ENCODE measurements around the gene SMIM5. TPM values are rescaled to one million over a fixed set of nuclear protein-coding genes. Genes with fewer than 3 reads are reported as not detected.

The SMIM5 gene
- polyA plus RNA-seq, 3 donors: 3.7 to 5.4 (median 4.3) TPM

DNA sequence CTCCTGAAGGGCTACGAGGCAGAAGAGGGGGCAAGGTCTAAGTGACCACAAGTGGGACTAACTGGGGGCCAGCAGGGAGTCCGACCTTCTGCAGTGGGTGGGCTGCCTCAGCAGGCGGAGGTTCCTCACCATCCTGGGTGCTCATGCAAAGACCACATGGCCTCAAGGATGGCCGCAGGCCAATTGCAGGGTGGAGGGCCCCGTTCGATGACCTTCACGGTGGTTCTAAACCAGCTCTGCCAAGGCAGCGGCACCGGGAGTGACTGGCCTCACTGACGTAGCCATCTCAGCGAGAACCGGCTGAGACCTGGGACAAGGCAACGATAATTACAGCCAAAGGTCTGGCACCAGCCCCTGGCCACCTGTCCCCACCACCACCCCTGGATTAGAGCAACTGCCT is 5.7 kb downstream of the SMIM5 start:
- no peak for DNase-seq (ENCODE audit: low read depth in 3 of 3, low spot score in 2 of 3)

DNA sequence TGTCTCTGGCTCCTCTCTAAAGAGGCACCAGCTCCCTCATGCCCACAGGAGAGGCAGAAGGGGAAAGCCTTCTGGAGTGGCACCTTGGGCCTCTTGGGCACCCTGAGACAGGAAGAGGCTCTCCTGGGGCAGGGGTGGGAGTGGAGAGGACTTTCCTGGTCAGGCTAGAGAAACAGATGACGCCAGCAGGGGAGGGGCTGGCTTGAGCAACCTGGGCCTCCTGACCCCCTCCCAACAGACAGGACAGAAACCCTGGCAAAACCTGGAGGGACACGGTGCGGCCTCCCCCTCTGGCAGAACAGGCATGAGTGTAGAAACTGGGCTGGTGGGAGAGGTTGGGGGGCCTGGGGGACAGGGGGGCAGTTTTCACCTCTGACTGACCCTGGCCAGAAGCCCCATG is 6.1 kb downstream of the SMIM5 start:
- DNase-seq (ENCODE audit: low read depth in 3 of 3, low spot score in 2 of 3): no peak

DNA sequence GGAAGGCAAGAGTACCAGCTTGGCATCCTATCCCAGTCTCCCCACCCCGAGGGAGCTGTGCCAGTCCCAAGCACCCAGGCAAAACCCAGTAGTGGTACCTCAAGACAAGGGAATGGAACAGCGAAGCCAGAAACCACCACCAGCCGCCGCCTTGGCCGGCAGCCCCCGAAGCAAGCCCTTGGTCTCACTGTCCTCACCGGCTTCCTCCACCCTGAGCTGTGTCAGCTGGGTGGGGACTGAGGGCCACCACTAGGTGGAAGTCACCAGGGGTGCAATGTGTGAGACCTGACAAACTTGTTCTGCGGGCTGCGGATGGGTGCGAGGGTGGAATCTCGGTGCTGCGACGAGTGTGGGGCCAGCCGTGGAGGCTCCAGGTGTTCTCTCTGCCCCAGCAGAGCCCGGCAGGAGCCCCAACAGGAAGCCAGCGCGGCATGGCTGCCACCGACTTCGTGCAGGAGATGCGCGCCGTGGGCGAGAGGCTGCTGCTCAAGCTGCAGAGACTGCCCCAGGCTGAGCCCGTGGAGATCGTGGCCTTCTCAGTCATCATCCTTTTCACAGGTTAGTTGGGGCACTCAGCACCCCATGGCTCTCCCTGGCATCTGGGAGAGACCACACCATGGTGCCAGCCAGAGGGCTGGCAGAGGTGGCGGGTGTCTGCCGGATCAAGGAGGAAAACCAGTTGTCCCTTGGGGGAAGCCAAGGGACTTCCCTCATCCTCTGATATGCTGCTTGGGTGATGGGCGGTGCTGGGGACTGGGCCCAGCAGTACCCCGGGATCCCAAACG is 6.7 kb downstream of the SMIM5 start:
- DNase-seq (ENCODE audit: low read depth in 3 of 3, low spot score in 2 of 3): no peak

DNA sequence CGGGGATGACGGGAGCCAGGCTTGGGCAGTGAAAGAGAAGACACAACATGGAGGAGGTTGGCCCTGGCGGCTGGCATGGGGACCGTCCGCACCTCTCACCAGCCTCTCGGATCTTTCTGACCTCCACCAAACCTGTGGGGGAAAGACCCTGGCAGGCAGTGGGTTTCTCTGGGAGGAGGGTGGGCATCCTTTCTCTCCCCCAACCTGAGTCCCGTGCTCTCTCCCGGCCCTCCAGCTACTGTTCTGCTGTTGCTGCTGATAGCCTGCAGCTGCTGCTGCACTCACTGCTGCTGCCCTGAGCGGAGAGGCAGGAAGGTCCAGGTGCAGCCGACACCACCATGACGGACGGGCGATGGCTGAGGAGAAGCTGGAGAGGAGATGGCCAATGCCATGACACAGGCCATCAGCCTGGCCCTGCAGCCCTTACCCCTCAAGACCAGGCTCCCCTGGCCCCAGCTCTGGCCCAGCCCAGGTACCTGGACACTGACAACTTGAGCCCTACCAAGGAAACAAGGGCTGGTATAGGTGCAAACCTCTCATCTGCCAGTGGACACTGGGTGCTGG is 7.4 kb downstream of the SMIM5 start:
- DNase-seq (ENCODE audit: low read depth in 3 of 3, low spot score in 2 of 3): no peak

DNA sequence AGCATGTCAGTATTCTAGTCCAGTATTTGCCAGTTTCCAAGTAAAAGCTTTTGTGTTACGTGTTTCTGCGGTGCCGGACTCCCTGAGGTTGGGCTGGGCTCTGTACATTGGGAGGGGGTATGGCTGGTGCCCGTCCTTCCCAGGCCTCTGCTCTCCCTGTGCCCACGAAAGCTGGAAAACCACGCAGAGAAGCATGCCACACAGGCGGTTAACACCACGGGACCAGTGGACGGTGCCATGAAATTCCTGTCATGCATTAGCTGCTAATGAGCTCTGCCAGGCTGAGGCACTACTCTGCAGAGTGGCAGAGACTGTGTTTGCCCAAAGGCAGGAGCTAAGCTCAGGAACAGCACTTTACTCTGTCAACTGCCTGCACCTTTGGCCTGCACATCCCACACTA is 8.1 kb downstream of the SMIM5 start:
- no peak for DNase-seq (ENCODE audit: low read depth in 3 of 3, low spot score in 2 of 3)

DNA sequence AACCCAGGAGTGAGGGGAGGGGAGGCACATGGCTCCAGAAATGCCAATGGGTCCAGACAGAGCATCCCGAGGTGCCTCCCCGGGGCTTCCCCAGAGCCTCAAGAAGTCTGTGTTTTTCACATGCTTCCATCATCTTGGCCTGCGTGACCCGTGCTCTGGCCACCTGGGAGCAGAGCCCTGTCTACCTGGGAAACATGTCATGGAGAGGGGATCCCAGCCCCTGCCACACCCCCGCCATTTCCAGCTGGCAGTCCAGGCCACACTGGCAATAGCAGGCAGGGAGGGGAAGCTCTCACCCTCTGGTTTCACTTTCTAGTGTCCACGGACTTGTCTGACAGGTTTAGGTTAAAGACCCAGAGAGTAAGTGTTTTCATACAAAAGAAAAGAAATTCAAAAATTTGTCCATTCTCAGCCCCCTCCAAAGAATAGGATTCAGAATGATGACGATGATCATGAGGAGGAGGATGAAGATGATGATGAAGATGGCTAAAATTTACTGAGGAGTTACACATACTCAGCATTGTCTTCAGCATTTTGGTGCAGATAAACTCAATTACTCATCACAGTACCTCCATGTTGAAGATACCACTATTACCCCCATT is 9.0 kb downstream of the SMIM5 start:
- no peak for DNase-seq (ENCODE audit: low read depth in 3 of 3, low spot score in 2 of 3)

DNA sequence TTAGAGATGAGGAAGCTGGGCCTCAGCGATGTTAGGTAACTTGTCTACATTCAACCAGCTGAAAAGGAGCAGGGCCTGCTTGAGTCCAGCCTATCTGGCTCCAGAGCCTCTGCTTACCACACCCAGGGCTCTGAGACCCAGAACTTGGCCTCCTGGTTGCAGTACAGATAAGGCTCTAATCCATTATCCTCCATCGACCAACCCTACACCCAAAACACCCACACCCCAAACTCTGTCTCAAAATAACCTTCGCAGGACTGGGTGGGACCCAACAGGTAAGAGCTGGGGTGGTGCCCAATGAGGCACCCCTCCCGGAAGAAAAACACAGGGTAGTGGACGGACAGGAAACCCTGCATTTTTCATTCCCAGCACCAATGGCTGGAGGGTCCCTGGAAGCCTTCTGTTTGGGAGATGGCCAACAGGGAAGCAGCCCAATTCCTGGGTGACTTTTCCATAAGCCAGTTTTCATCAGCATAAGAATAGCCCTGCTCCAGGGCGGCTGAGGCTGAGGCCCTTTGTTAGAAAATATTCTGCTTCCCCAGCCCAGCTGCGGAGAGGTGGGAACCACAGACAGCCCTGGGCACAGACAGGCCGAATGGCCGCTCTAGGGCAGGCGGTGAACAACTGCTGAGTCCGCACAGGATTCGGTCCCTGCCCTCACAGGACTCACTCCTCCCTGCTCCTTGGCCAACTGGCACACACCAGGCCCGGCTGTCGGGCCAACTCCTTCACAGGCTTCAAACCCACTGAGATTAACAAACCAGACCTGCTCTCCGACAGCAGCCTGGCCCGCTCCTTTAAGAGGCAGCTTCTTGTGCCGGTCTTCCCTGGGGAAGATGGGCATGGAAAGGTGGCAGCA is 9.8 kb downstream of the SMIM5 start:
- no peak for DNase-seq (ENCODE audit: low read depth in 3 of 3, low spot score in 2 of 3)

DNA sequence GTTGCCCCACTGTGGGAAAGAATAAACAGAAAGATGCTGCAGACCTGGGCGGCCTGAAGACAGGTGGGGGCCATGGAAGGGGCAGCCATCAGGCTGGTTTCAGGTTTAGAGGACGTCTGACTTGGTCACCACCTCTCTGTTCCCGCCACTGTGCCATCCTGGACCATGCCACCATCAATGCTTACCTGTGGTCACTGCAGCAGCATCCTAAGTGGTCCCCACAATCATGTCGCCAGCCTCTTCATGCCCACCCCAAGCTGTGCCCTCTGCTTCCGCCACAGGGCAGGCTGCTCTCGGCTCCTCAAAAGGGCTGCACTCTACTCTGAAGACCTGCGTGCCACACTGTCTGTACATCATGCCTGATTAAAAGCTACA is 10.4 kb downstream of the SMIM5 start:
- DNase-seq (ENCODE audit: low read depth in 3 of 3, low spot score in 2 of 3): no peak

DNA sequence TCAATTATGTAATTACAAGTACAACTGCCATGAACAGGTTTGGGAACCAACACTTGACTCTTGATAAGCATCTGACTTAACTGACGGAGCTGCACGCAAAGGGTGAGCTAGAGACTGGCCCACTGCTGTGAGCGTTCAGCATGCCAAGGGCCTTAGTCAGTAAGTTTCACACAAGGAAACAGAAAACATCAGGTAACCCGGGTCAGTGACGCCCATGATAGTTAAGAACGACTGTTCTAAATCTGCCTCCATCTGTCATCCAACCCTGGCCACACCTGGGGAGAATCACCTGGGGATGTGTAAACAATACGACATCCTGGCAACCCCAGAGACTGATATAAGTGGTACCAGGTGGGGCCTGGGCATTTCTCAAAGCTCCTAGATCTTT is 12.3 kb downstream of the SMIM5 start:
- no peak for DNase-seq (ENCODE audit: low read depth in 3 of 3, low spot score in 2 of 3)

DNA sequence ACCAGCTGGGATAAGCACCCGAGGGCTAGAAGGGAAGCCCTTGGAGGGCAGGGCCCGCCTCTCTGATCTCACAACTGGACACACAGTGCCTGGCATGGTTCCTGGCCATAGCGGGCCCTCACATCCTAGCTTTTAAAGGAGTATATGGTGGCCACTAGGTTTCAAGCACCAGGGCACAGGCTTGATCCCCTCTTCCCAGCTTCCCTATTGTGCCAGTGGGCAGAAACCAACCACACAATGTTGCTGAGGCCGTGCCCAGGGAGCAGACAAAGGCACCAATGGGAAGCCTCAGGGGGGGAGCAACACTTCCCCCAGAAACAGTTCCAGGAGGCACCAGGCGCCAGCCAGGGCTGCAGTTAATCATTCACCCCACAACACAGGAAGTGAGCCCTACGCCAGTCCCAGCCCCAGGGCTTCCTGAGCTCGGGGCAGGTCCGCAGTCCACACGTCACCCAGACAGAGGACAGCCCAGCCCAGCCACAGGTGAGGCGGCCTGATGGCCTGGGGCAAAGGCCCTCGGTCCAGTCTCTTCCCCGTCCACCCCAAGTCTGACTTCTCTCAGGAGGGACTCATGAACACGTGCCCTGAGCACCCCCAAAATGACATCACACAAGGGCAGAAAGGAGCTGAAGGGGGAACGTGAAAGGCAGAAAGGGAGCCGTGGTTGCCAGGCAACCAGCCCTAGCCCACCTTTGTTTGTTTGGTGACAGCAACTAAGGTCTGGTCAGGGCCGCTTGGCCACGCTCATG is 12.8 kb downstream of the SMIM5 start:
- DNase-seq (ENCODE audit: low read depth in 3 of 3, low spot score in 2 of 3): peak in 1 of 3 donors; percentile 49

DNA sequence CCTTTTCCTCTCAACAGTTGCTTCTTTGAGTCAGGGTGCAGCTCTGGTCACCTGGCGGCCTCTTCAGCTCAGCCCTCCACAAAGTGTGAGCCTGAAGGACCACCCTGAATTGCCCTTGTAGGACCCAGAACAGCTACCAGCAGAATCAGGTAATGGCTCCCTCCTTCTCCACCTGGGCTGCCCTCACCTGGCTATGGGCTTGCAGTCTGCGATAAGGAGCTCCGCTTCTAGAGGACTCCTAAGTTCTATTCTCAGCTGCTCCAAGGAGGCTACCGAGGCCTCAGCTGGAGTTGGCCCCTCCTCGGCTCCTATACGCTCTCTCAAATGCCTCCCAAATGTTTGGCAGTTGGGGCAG is 13.4 kb downstream of the SMIM5 start:
- DNase-seq (ENCODE audit: low read depth in 3 of 3, low spot score in 2 of 3): no peak

DNA sequence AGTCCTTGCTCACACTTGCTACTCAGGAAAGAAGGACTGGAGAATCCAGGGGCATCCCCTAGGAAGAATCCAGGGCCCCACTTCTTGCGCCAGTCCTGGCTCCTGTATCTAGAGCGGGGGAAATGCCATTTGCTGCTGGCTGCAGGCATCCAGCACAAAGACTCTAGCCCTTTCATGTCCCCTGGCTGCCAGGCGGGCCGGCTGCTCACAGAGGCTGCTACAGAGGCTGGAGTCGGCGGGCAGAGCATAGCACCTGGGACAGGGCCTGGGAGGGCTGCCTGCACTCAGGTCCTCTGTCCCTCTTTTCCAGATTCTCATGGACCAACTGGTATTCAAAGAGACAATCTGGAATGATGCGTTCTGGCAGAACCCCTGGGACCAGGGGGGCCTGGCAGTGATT is 13.8 kb downstream of the SMIM5 start:
- no peak for DNase-seq (ENCODE audit: low read depth in 3 of 3, low spot score in 2 of 3)

DNA sequence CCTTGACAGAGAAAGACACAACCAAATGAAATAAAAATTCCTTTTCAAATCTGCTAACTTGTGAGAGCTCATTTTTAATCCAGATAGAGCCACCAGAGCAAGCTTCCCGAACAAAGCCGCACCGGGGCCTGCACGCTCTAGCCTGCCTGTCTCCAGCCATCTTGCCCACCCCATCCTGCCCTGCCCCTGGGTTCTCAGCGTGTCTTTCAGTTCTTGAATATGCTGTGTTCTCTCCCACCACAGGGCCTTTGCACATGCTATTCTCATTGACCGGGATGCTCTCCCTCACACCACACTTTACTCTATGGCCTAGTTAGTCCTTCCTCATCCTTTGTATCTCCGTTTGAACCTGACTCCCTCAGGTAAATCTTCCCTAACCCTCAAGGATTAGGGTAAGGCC is 14.7 kb downstream of the SMIM5 start:
- no peak for DNase-seq (ENCODE audit: low read depth in 3 of 3, low spot score in 2 of 3)

DNA sequence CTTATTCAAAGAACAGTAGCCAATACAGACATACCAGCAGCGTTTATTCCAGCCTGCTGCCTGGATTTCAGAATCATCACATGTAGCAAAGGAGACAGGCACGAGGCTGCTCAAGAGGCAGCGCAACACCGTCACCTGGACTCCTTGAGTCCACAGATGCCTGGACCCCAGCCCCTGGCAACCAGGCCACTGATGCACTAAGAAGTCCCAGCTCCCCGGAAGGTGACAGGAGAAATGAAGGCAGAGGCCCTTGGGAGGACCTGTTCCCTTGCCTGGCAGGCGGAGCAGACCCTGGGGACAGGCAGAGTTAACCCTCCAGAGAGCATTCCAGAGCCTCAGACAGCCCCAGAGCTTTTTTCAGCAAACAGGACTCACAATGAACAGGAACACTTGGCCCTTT is 16.5 kb downstream of the SMIM5 start:
- DNase-seq (ENCODE audit: low read depth in 3 of 3, low spot score in 2 of 3): no peak

DNA sequence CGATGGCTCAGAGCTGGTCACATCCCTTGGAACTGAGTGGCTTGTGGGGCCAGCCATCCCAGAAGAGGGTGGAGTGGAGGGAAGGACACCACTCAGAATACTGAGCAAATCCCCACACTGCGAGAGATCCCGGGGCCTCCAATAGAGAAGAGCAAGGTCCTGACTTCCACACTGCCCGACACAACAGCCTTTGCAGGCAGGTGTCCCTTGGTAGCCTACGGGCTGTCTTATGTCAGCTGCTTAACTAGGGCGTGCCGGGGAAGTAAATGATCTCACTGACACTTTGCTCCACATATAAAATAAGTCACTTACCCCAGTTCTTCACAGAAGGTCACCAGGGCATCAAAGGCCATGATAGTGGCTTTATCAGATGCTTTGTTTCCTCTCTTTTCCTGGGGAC is 17.6 kb downstream of the SMIM5 start:
- no peak for DNase-seq (ENCODE audit: low read depth in 3 of 3, low spot score in 2 of 3)

DNA sequence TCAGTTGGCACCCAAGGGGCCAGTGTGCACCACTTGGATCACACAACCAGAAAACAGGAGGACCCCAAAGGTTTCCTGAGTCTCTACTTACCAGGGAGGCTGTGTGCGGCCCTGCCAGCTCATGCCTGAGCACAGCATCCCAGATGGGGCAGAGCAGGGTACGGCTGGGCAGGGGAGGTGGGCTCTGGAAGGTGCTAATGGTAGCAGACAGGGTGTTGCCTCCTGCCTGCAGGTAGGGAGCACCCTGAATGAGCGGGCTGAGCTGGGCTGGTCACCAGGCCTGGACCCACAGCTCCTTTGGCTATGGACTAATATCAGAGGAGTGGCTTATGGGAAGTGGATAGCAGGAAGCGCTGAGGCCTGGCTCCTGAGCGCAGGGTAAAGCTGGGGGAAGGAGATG is 19.1 kb downstream of the SMIM5 start:
- no peak for DNase-seq (ENCODE audit: low read depth in 3 of 3, low spot score in 2 of 3)

DNA sequence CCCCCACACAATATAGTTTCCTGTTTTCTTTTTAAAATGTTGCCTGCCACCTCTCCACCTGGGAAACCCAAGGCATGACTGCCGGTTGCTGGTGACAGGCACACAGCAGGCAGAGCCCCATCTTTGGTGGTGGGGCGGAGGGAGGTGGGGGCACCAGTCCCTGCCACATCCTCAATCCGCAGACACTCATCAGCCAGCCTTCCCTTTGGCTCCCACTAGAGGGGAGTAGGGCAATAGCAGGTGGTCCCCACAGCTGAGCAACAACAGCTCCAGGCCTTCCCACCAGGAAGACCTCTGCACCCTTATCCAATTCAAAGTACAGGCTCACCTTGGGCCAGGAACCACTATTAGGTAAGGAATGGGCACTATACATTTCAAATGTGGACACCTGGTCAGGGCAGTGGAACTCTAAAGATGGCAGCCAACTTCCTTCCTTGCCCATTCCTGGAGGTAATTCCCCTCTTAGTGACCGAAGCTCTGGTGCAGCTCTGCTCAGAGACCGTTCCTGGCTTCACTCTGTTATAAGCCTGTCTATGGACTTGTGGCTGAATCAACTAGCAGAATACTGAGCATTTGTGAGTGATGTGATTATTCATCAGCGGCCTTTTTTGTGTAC is 19.8 kb downstream of the SMIM5 start:
- DNase-seq (ENCODE audit: low read depth in 3 of 3, low spot score in 2 of 3): no peak

DNA sequence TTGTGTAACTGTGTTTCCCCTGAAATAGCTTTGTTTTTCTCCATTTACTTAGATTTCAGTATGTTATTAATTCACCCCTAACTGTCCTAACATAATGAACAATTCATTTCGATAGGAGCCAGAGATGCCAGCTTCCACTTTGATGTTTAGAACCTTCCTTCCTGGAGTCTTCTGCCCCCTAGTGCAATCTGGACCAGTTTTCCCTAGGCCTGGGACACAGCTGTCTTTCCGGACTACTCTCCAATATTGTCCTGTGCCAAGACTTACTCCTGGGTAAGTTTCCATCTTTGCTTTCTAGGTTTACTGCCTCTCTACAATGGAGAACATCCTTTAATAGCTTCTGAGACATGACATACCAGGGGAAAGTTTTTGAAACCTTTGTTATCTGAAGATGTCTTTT is 20.9 kb downstream of the SMIM5 start:
- DNase-seq (ENCODE audit: low read depth in 3 of 3, low spot score in 2 of 3): no peak

DNA sequence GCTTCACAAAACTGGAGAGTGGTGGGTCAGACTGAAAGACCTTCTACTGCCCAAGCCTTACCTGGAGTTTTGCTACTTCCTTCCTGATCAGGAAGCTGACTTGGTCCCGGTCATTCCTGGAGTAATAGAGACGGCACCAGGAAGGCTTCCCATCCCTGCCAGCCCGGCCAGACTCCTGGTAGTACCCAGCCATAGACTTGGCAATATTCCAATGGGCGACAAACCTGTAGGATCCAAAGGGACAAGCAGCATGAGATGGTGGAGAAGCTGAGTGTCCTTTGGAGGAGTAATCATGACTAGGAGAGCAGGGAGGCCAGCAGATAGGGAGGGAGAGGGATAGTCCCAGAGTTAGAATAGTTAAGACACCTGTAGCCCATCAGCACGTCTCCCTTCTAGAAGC is 25.0 kb downstream of the SMIM5 start:
- DNase-seq (ENCODE audit: low read depth in 3 of 3, low spot score in 2 of 3): no peak

DNA sequence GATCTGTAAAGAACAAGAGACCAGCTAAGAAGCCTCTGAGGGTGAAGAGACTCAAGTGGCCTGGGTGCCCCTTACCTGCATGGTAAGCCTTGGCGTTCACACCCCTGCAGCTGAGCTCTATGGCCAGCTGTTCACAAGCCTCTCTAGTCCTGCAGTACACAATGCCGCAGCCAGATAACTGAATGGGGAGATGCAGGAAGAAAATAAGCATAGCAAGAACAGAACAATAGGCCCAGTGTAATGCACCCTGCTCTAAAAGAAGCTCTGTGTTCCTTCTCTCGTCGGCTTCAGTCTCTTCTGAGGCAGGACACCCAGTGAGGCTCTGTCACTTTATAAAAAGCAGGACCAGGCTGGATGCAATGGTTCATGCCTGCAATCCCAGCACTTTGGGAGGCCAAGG is 28.3 kb downstream of the SMIM5 start:
- no peak for DNase-seq (ENCODE audit: low read depth in 3 of 3, low spot score in 2 of 3)

Measured in right renal cortex interstitium (tissue), 3 donors.